Stomach smooth muscle (tissue), 2 donors: ENCODE measurements around the gene ZBP1.

Experiments
- H3K27ac ChIP-seq: one replicate; pipeline ENCODE4 v1.7.0; 2013; ENCODE audit warnings: mild to moderate bottlenecking, low read length, inconsistent platforms
- H3K27me3 ChIP-seq, 2 donors: one replicate each; pipeline ENCODE4 v1.7.0; 2013; ENCODE audit warnings: low read length in 2 of 2; ENCODE audit not compliant: insufficient read depth in 2 of 2, control insufficient read depth in 1 of 2
- H3K36me3 ChIP-seq, 2 donors: one replicate each; pipeline ENCODE4 v1.7.0; 2013; ENCODE audit warnings: low read length in 2 of 2; ENCODE audit not compliant: control insufficient read depth in 2 of 2, insufficient read depth in 2 of 2
- H3K4me1 ChIP-seq: one replicate; pipeline ENCODE4 v1.7.0; 2013; ENCODE audit warnings: low read length; ENCODE audit not compliant: control insufficient read depth, insufficient read depth
- H3K4me3 ChIP-seq, 2 donors: one replicate each; pipeline ENCODE4 v1.7.0; 2013; ENCODE audit warnings: low read length in 2 of 2
- H3K9ac ChIP-seq, 2 donors: one replicate each; pipeline ENCODE4 v1.7.0; 2013; ENCODE audit warnings: low read length in 2 of 2, mild to moderate bottlenecking in 1 of 2
- H3K9me3 ChIP-seq, 2 donors: one replicate each; pipeline ENCODE4 v1.7.0; 2013; ENCODE audit warnings: low read length in 2 of 2; ENCODE audit not compliant: control insufficient read depth in 2 of 2
- donor health status: healthy.
- donor health status: Pancreatic carcinoma.

The ZBP1 gene

GRCh38 chr20:57605878-57606277 lies 14.3 kb downstream of the ZBP1 start:
- Histone ChIP-seq H3K27ac (no peak overlapping the region), H3K4me1 (no peaks in the 10 kb centered on the region), H3K4me3 (no peak overlapping the region), H3K27me3 (peaks cover 2 to 11% of the 10 kb centered on the region in 2 donors), H3K9me3 (no peaks in the 10 kb centered on the region), H3K36me3 (no peaks in the 10 kb centered on the region), H3K9ac (no peak overlapping the region)

GRCh38 chr20:57605045-57605444 lies 15.2 kb downstream of the ZBP1 start:
- no peaks in the 10 kb centered on the region for H3K36me3 ChIP-seq
- H3K9ac ChIP-seq, result no peak overlapping the region
- H3K4me3 ChIP-seq, result no peak overlapping the region
- no peaks in the 10 kb centered on the region for H3K4me1 ChIP-seq
- H3K27ac ChIP-seq, result no peak overlapping the region
- no peaks in the 10 kb centered on the region for H3K9me3 ChIP-seq
- peaks cover 2 to 10% of the 10 kb centered on the region in 2 donors for H3K27me3 ChIP-seq

GRCh38 chr20:57603120-57603519 lies 17.1 kb downstream of the ZBP1 start:
- H3K9me3 ChIP-seq, result no peaks in the 10 kb centered on the region
- no peak overlapping the region for H3K4me3 ChIP-seq
- H3K27me3 ChIP-seq, result no peaks in the 10 kb centered on the region
- H3K36me3 ChIP-seq, result no peaks in the 10 kb centered on the region
- H3K9ac ChIP-seq, result no peak overlapping the region
- no peaks in the 10 kb centered on the region for H3K4me1 ChIP-seq
- H3K27ac ChIP-seq, result no peak overlapping the region

GRCh38 chr20:57601737-57602136 lies 18.5 kb downstream of the ZBP1 start:
- no peaks in the 10 kb centered on the region for H3K36me3 ChIP-seq
- no peaks in the 10 kb centered on the region for H3K9me3 ChIP-seq
- H3K4me1 ChIP-seq, result peaks cover 4% of the 10 kb centered on the region
- no peak overlapping the region for H3K4me3 ChIP-seq
- no peak overlapping the region for H3K27ac ChIP-seq
- peaks cover 2 to 7% of the 10 kb centered on the region in 2 donors for H3K27me3 ChIP-seq
- H3K9ac ChIP-seq, result no peak overlapping the region

- no peak overlapping the region for H3K27ac ChIP-seq
- H3K9ac ChIP-seq, result no peak overlapping the region
- no peaks in the 10 kb centered on the region for H3K9me3 ChIP-seq
- H3K27me3 ChIP-seq, result peaks cover 2 to 7% of the 10 kb centered on the region in 2 donors
- H3K4me3 ChIP-seq, result no peak overlapping the region
- H3K36me3 ChIP-seq, result no peaks in the 10 kb centered on the region
- peaks cover 5% of the 10 kb centered on the region for H3K4me1 ChIP-seq
Observed at GRCh38 chr20:57601211-57601570, 19.0 kb downstream of the ZBP1 start.

- H3K36me3 ChIP-seq, result no peaks in the 10 kb centered on the region
- H3K27ac ChIP-seq, result no peak overlapping the region
- H3K9me3 ChIP-seq, result no peaks in the 10 kb centered on the region
- no peak overlapping the region for H3K9ac ChIP-seq
- peaks cover 2 to 7% of the 10 kb centered on the region in 2 donors for H3K27me3 ChIP-seq
- no peak overlapping the region for H3K4me3 ChIP-seq
- H3K4me1 ChIP-seq, result peaks cover 5% of the 10 kb centered on the region
Observed at GRCh38 chr20:57600320-57601210, 19.7 kb downstream of the ZBP1 start.

- H3K36me3 ChIP-seq, result no peaks in the 10 kb centered on the region
- H3K27me3 ChIP-seq, result peaks cover 2 to 7% of the 10 kb centered on the region in 2 donors
- no peaks in the 10 kb centered on the region for H3K9me3 ChIP-seq
- H3K27ac ChIP-seq, result no peak overlapping the region
- H3K9ac ChIP-seq, result no peak overlapping the region
- peaks cover 14% of the 10 kb centered on the region for H3K4me1 ChIP-seq
- H3K4me3 ChIP-seq, result no peak overlapping the region
Observed at GRCh38 chr20:57598491-57598890, 21.7 kb downstream of the ZBP1 start.

- Histone ChIP-seq H3K9me3 (no peaks in the 10 kb centered on the region), H3K4me3 (no peak overlapping the region), H3K27ac (no peak overlapping the region), H3K4me1 (peaks cover 16% of the 10 kb centered on the region), H3K27me3 (peaks cover 2 to 7% of the 10 kb centered on the region in 2 donors), H3K36me3 (no peaks in the 10 kb centered on the region), H3K9ac (no peak overlapping the region)
Observed at GRCh38 chr20:57598060-57598459, 22.2 kb downstream of the ZBP1 start.

- no peaks in the 10 kb centered on the region for H3K9me3 ChIP-seq
- H3K36me3 ChIP-seq, result no peaks in the 10 kb centered on the region
- H3K27ac ChIP-seq, result no peak overlapping the region
- H3K4me3 ChIP-seq, result no peak overlapping the region
- H3K4me1 ChIP-seq, result peaks cover 16% of the 10 kb centered on the region
- peaks cover 2 to 7% of the 10 kb centered on the region in 2 donors for H3K27me3 ChIP-seq
- H3K9ac ChIP-seq, result no peak overlapping the region
Observed at GRCh38 chr20:57596998-57597939, 23.0 kb downstream of the ZBP1 start.

- no peaks in the 10 kb centered on the region for H3K9me3 ChIP-seq
- peaks cover 16% of the 10 kb centered on the region for H3K4me1 ChIP-seq
- H3K9ac ChIP-seq, result no peak overlapping the region
- H3K27me3 ChIP-seq, result peaks cover 2 to 7% of the 10 kb centered on the region in 2 donors
- H3K4me3 ChIP-seq, result no peak overlapping the region
- H3K27ac ChIP-seq, result no peak overlapping the region
- no peaks in the 10 kb centered on the region for H3K36me3 ChIP-seq
Observed at GRCh38 chr20:57596358-57596757, 23.9 kb downstream of the ZBP1 start.
